Measurements from ENCODE around the gene ANAPC2.

- TF ChIP-seq, protein P1, sequence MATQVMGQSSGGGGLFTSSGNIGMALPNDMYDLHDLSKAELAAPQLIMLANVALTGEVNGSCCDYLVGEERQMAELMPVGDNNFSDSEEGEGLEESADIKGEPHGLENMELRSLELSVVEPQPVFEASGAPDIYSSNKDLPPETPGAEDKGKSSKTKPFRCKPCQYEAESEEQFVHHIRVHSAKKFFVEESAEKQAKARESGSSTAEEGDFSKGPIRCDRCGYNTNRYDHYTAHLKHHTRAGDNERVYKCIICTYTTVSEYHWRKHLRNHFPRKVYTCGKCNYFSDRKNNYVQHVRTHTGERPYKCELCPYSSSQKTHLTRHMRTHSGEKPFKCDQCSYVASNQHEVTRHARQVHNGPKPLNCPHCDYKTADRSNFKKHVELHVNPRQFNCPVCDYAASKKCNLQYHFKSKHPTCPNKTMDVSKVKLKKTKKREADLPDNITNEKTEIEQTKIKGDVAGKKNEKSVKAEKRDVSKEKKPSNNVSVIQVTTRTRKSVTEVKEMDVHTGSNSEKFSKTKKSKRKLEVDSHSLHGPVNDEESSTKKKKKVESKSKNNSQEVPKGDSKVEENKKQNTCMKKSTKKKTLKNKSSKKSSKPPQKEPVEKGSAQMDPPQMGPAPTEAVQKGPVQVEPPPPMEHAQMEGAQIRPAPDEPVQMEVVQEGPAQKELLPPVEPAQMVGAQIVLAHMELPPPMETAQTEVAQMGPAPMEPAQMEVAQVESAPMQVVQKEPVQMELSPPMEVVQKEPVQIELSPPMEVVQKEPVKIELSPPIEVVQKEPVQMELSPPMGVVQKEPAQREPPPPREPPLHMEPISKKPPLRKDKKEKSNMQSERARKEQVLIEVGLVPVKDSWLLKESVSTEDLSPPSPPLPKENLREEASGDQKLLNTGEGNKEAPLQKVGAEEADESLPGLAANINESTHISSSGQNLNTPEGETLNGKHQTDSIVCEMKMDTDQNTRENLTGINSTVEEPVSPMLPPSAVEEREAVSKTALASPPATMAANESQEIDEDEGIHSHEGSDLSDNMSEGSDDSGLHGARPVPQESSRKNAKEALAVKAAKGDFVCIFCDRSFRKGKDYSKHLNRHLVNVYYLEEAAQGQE (IDR thresholded peaks at IDR 0.05; ENCODE audit: insufficient read depth in 1 of 2, low read depth in 2 of 2, low read length in 1 of 2), result no peak; a peak in 1 of 4 replicates
- TF ChIP-seq CTCF (IDR thresholded peaks at IDR 0.05) (no peak), SIN3A (IDR thresholded peaks at IDR 0.05; ENCODE audit: borderline replicate concordance, insufficient read depth, low read depth, low read length) (no peak; the same call in 1 of the 2 replicates), POLR2AphosphoS5 (IDR thresholded peaks at IDR 0.05; ENCODE audit: low read depth, low read length) (peak; percentile 84)
These were observed 58.7 kb downstream of the ANAPC2 start for GRCh38 chr9:137129456-137130175.

Data from Panc1 (cell line).